GOT3 (cell line): ENCODE measurements around the gene TOX2.

Experiments
- DNase-seq: peaks from one replicate; lab custom pipeline; 2025; ENCODE audit warnings: mixed read lengths; lab: John Stamatoyannopoulos, UW

TOX2 gene

DNA sequence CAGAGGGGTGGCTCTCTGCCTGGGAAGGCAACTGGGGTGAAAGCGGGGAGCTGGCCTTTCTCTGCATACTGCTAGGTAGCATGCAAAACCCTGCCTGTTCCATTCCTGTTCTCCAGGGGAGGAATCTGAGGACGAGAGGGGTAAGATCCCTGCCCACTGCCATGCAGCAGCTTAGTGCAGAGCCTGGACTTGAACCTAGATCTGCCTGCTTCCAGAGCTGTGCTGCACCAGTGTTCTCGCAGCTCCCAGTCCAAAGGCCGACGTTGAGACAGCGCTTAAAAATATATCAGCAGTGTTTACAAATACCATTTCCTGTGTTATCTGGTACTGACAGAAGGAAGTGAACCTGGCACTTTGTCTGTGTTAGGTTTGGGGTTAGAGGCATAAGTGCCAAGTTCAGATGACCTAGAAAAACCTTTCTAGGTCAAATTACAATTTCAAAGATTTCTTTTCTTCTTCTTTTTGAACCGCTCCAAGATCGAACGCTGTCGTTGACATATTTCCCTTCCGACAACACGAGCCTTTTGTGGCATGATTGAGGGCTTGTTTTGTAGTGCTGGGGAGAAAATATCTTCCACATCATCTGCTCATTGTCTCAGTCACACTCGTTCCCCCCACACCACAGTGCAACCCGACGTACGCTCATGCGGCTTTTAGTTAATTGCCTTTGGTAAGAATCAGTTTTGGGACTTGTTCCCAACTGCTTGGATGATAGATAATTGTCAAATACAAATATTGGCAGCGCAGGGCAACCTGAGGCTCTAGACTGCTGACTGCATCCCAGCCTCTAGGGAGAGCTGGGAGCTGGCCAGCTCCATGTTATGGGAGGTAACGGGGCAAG, 44.6 kb downstream of the TOX2 start:
- DNase-seq = no peak

DNA sequence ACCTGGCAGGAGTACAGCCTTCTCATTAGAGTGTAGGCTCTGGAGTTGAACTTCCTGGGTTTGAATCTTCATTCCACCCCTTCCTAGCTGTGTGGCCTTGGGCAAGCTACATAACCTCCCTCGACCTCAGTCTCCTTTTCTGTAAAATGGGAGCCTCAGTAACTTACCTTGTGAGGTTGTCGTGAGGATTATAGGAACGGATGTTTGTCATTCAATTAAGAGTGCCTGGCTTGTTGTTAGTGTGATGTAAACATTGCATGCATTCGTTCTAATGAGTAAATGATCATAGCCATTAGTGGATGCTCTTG, 45.2 kb downstream of the TOX2 start:
- DNase-seq = no peak

DNA sequence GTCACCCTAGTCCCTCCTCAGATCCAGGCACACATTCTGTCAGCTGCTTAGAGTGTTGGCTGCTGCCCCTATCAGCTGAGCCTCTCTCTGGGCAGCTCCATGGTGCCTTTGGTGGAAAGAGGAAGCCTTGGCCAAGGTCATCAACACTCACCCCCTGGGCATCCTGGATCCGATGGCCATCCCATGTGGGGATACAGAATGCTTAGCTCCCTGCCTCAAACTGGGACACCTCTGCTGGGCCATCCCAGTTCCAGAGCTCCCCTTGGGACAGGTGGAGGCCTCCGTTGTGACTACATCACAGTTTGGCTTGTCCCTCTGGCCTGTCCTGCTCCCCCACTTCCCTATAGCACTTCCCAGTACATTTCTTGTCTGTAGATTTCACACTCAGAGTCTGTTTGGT, 45.6 kb downstream of the TOX2 start:
- no peak for DNase-seq

DNA sequence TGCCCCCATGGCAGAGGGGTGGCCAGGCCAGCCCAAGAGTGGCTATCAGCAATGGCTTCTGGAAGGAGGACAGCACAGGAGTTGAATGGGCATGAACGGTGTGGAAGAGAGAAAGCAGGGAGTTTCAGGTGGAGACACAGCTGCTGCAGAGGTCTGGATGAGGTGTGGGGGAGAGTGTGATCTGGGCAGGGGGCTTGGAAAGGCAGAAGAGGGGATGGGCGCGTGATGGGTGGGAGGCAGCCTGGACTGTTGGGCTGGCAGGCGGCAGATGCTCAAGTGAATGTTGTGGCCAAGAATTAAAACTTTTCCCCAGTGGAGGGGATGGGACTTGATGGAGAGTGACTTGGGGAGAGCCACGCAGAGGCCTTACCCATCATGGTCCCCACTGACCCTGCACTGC, 46.5 kb downstream of the TOX2 start:
- no peak for DNase-seq

DNA sequence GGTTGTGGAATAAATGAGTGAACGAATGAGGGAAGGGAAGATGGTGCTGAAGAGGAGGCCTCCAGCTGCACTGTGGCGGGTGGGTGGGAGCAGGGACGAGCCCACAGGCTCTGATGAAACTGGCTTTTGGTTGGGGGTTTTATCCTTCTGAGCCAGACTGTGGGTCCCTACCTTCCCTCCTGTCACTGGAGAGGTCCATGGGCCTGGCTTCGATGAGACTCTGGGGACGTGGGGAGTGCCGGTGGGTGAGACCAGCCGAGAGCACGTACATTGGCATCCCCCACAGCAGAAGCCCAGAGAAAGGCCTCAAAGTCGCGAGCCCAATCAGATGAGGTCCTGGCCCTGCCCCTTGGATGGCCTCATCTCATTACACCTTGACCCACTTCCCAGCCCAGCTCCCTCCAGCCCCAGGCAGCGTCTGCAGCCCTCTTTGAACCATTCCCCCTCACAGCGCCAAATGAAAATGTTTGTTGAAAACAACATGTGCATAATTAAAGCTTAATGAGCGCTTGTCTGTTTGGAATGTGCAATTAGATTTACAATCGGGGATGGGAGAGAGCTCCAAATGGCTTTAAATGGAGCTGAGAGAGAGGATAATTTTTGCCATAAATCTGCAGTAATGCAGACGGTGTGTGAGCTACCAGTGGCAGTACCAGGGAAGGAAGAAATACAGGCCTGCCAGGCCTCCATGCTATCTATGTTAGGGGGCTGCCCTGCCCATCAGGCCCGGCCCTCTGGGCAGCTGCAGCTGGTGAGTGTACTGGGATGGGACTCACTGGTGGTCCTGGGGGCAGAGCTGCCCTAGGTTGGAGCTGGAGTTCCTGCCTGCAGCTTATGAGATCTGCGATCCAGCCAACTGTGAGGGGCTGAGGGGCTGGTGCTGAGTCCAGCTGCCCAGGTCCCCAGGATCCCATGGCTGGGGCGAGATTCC, 47.2 kb downstream of the TOX2 start:
- no peak for DNase-seq

DNA sequence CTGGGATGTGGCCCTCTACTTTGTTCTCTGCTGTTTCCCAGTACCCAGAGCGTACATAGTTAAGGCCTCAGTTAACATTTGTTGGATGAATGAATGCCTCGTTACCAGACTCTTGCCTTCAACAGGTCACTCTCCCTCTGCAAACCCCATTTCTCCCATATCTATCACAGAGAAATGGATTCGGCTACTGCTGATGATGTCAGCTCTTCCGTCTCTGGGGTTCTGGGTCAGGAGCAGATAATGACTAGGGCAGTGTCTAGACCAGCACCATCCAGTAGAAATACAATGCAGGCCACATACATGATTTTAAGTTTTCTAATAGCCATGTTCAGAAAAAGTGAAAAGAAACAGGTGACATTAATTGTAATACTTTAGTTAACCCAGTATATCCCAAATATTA, 47.9 kb downstream of the TOX2 start:
- DNase-seq = no peak

DNA sequence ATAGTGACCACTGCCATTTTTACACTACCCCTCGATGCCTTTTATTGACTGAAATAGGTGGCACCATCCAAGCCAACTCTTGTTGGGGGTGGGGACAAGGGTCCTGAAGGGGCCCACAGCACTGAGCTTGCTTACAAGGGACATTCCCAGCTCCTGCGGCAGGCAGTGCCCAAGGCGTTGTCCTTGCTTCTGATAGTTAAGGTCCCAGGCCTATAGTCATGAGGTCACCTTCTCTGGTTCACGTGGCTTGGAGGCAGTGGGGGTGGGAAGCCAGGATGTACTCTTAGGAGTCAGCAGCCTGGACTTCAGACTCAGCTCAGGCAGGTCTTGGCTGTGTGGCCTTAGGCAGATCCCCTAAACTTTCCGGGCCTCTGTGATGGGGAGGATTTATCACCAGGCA, 48.6 kb downstream of the TOX2 start:
- no peak for DNase-seq

DNA sequence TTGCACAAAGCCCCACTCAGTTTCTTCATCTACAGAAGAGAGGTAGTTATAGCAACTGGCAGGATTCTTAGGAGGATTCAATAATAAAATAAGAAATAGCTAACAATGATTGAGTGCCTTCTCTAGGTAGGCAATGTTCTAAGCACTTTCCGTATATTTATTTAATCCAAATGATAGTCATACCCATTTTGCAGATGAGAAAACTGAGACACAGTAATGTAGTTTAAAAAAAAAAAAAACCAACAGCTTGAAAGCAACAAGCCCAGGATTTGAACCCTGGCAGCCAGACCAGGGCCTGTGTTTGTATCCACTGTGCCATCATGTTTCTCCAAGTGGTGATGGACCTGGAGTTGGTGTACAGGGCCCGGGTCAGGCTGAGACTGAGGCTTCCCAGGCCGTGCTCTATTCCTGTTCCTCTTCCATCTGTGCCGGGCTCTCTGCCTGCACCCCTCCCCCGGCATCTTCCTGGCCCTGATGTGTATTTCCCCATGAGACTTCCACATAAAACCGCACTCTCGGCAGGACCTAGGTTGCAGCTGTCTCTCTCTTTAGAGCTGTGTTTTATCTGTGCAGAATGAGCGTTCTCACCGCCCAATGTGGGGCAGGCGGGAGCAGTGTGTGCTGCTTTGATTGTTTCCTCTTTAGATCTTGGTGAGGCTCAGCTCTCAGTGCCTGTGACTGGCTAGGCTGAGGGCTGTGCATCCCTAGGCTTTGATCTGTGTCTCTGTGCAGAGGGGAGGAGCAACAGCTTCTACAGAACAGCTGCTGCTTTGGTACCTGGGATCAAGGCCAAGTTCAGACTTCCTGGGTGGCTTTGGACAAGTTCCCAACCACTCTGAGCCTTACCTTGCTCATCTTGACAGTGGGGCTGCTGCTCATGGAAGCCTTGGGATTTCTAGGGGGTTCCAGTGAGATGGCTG, 49.5 kb downstream of the TOX2 start:
- DNase-seq = no peak

DNA sequence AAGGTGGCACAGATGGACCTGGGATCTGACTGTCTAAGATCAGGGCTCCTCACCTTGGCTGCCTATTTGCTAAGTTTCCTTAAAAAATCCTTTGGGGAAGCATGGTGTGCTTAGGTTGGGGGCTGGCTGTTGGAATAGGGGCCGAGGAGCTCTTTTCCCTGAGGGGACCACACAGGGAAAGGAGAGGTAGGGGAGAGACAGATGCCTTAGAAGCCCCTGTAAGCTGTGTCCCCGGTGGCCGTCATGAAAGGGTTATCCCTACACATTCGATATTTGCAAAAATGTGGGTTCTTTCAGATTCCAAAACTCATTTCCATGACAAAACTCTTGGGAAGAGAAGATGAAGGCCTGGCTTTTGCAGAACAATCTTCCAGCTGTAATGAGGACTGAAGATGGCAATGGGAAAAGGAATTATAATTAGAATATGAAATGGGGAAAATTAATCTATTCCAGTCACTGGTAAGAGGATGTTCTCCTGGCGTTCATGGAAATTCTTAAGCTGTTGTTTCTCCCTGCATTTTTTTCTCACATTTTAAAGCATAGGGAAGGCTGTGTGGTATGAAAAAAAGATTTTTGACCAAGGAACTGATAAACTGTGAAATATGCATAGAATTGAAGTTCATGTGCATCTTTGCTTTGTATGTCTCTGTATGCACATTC, 53.8 kb downstream of the TOX2 start:
- DNase-seq = no peak

DNA sequence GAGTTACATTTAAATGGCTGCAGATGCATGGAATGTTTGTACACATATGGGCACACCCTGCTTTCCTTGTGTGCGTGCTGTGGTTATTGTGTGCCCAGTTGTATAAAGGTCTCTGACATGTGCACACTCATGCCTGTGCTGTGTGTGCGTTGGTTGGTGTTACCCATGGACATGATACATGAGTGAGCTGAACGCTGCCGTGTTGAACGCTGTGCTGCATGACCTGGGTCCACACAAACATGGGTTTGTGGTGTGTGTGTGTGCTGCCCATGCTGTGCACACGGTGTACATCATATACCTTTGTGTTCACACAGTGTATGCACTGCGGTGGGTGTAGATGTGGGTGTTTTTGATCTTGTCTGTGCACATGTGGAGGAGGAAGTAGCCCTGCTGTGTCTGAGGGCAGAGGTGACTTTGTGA, 54.4 kb downstream of the TOX2 start:
- DNase-seq = no peak

DNA sequence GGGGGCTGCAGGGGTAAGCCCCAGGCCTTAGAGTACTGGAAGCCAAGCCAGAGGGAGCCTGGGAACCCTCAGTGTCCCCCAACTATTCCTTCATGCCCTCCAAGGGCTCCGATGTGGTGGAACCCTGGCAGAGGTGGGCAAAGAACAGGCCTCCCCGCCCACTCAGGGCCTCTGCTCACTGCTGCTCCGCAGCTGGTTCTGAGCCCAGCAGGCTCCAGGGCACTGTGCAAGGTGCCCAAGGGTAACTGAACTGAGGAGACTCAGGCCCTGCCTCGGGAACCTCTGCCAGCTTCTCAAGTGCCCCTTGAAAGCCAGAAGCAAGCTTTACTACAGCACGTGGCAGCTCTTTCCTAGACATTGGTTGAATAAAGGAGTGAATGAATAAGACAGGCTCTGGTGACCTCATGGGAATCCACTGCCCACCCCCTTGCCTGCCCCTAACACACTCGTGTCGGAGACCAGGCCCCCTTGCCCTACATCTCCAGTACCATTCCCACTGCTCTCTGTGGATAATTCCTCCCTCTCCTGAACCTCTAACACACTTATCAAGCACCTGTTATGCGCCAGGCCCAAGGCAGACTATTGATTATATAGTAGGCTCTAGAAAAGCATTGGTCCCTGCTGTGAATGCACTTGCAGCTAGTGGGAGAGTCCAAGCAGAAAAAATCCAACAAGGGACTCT, 55.0 kb downstream of the TOX2 start:
- DNase-seq = no peak

DNA sequence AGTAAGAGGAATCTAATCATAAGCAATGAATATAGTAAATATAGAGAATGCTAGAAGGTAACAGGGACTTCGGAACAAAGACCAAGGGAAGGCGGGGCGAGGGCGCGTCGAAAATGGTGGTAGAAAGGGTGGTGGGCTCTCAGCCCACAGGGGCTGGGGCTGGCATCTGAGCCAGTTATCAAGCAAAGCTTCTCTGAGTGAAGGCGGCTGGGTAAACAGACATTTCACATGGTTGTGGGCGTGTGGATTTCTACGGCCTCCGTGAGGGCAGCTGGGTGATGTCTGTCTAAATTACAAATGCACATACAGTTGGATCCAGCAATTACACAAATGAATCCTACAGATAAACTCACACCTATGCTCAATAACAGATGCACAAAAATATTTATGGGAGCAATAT, 56.6 kb downstream of the TOX2 start:
- no peak for DNase-seq

DNA sequence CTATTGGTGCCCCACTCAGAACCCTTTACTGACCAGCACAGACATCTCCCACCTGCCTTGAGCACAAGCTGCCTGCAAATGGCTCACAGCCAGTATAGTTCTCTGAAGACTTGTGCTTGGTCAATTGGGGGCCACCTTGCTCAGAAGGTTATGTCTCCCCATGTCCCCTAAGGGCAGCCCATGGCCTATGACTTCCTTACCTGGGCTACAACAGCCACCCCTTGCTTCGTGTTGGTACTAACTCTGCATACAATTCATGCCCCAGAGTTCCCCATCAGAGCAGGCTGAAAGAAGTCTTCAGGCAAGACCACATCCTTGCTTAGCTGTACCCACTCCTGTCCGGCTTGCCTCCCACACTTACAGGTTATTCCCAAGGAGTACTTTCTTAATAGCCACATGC, 57.4 kb downstream of the TOX2 start:
- DNase-seq = no peak

DNA sequence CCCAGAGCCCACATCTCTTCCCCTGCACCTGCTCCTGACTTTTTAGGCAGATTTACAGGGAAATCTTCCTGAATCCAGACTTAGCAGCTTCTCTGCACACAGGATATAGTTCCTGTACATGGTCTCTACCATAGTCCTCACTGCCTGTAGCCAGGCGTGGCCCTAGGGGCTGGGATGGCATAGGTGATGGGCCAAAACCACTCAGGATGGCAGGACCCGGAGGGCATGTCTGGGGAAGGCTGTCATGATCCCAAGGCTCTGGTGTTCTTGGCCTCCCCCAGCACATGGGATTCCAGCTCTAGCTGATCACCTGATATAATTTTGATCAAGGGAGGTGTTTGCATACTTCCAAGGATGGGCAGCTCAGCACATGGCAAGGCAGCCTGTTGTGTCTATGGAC, 58.0 kb downstream of the TOX2 start:
- DNase-seq = no peak

DNA sequence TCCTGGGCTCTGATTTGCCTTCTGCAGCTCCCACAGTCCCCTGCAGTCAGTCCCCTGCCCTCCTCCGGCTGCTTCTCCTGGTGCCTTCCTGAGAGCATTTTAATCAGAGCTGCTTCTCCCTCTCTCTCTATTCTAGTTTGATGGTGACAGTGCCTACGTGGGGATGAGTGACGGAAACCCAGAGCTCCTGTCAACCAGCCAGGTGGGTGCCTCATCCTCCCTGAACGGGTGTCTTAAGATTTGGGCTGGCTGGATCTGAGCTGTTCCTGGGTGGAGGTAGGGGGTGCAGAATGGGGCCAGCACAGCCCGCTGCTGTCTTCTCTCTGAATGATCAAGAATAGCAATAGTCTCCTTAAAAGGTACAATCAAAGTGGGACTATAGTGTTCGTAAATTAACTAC, 58.6 kb downstream of the TOX2 start:
- DNase-seq = no peak

DNA sequence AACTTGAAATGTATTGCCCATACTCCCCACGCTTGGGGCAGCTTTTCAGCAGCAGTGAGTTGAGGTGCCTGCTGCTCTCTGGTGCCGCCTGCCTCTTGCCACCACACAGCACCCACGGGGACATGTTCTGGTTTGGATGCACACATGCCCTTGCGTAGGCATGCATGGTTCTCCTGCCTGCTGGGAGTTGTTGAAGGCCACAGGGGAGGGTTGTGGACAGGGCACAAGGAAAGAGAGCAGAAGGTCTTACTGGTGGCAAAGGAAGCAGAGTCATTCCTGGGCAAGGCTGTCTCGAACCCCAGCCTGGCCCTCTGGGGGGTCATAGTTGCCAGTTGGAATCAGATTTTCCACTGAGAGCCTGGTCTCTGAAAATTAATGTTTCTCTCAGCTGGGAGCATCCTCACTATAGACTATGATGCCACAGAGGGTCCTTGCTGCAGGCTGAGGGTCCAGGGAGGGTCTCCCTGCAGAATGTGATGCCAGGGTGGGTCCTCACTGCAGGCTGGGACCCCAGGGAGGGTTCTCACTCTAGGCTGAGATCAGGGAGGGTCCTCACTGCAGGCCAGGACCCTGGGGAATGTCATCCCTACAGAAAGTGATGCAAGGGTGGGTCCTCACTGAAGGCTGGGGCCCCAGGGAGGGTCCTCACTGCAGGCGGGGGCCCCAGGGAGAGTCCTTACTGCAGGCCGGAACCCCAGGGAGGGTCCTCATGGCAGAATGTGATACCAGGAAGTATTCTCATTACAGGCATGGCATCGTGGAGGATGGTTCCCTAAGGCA, 59.2 kb downstream of the TOX2 start:
- no peak for DNase-seq

DNA sequence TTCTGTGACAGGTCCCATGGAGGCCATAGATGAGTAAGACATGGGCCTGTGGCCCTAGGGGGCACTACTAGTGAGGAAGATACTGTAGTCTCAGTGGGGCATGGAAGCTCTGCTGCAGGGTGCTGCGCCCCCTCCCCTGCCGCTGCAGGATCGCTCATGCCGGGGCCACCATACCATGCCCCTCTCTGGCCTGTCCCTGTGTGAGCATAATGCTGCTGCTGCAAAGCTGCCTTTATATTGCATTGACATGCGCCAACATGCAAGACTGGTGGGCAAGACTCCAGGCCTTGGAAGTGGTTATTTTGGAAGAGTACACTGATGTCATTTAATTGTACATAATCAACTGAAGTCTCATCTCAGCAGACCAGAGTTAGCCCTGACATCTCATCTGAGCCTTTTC, 60.0 kb downstream of the TOX2 start:
- no peak for DNase-seq

DNA sequence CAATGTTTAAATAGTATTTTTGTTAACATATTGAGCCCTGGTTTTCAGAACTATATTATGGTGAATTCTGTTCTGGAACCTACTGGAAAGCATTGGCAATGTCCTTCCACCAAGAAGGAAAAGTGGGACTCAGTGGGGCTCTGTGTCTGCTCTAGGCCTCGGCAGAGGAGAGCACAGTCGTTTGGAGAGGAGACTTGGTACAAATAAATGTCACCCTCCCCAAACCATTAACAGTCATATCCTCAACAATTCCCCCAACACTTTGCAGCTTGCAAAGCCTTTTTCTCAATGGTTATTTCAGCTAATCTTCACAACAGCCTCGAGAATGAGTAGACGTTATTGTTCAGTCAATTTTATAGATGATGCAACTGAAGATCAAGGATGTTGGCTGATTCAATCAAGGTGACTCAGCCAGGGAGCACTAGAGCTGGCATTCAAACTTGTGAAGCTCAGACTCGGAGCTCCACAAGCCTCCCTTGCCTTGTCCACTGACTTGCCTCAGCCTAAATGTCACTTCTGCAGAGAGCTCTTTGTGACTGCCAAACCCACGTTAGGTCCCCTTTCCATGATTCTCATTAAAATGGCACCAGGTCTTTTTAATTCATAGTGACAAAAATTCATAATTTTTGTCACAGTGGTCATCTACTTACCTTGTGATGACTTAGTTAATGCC, 60.6 kb downstream of the TOX2 start:
- no peak for DNase-seq

DNA sequence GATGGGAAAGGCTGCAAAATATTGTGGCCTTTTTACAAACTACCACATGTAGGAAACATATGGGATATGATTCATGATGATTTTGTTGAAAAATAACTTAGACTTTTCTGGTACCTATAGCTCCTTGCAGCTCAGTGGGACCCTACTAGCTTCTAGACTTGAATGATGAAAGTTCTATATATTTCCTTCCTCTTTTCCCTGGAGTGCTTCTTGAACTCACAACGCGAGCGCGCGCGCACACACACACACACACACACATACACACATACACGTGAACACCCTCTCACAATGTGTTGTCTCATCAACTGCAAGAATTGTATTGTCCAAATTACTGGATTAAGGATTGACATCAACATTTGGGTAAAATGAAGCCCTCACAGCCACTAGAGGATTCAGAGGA, 61.9 kb downstream of the TOX2 start:
- DNase-seq = no peak

DNA sequence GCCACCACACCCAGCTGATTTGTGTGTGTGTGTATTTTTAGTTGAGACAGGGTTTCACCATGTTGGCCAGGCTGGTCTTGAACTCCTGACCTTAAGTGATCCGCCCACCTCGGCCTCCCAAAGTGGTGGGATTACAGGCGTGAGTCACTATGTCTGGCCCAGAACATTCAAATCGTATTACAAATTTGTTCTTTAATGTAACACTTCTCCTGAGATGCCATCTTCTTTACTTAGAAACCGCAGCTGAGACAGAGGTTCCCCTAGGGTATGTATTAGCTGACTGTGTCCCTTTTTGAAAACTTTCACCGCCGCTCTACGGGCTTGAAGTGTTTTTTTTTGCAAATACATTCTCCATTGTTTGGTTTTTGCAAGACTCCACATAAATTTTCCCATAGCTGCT, 62.6 kb downstream of the TOX2 start:
- DNase-seq = no peak
